OCI-LY7 (cell line): Measurements from ENCODE around the gene FAM161B. TPM values are rescaled to one million over a fixed set of nuclear protein-coding genes. Genes with fewer than 3 reads are reported as not detected.

Experiments used
- BruUV-seq: library from RNA; stranded (reverse); fragments of 400-500 nt; replicated peaks from 2 replicates; lab custom pipeline; 2021; lab: Mats Ljungman, UMichigan
- CTCF ChIA-PET: fragments of 300-600 bp; sonication (Branson Sonifier 250); formaldehyde crosslinking; loops from one replicate; lab custom pipeline; 2022; ENCODE audit warnings: antibody characterized with exemption; ENCODE audit not compliant: unreplicated experiment; lab: Charles Lee
- POLR2A ChIA-PET: fragments of 300-600 bp; sonication (Branson Sonifier 250); formaldehyde crosslinking; loops from one replicate; lab custom pipeline; 2022; ENCODE audit warnings: antibody characterized with exemption; lab: Charles Lee
- DNase-seq: peaks from one replicate; pipeline ENCODE4 v3.0.0-alpha.2; 2015; ENCODE audit warnings: low spot score
- H2AFZ ChIP-seq: fragments of 200-600 bp; sonication (generic), shearing (Covaris generic); 2 replicates; pipeline ENCODE4 v1.6.1; 2014; ENCODE audit warnings: mild to moderate bottlenecking, antibody characterized with exemption, low read length, moderate library complexity
- H3K27ac ChIP-seq: fragments of 200-600 bp; sonication (generic); 2 replicates; pipeline ENCODE4 v1.5.1; 2014; ENCODE audit warnings: mixed run types, low read depth, mild to moderate bottlenecking, moderate library complexity, low read length, inconsistent platforms; ENCODE audit not compliant: poor library complexity, severe bottlenecking
- H3K36me3 ChIP-seq: fragments of 200-600 bp; sonication (generic); 2 replicates; pipeline ENCODE4 v1.6.1; 2014; ENCODE audit warnings: mild to moderate bottlenecking, antibody characterized with exemption, low read length, moderate library complexity, mixed read lengths; ENCODE audit not compliant: insufficient read depth
- H3K4me1 ChIP-seq: fragments of 200-600 bp; sonication (generic); 2 replicates; pipeline ENCODE4 v1.5.1; 2014; ENCODE audit warnings: mild to moderate bottlenecking, low read length; ENCODE audit not compliant: insufficient read depth, poor library complexity, severe bottlenecking
- H3K4me2 ChIP-seq: fragments of 200-600 bp; sonication (generic); 2 replicates; pipeline ENCODE4 v1.6.1; 2014; ENCODE audit warnings: mild to moderate bottlenecking, low read length
- H3K4me3 ChIP-seq: fragments of 200-600 bp; sonication (generic); 2 replicates; pipeline ENCODE4 v1.5.1; 2014; ENCODE audit warnings: mild to moderate bottlenecking, low read depth, low read length; ENCODE audit not compliant: poor library complexity, severe bottlenecking
- H3K79me2 ChIP-seq: fragments of 200-600 bp; sonication (generic); 2 replicates; pipeline ENCODE4 v1.6.1; 2016; ENCODE audit warnings: low read depth, mild to moderate bottlenecking, low read length, moderate library complexity, mixed read lengths; ENCODE audit not compliant: insufficient read depth
- H3K9me2 ChIP-seq: fragments of 200-600 bp; sonication (generic); 2 replicates; pipeline ENCODE4 v1.6.1; 2016; ENCODE audit warnings: mild to moderate bottlenecking, low read length, mixed read lengths; ENCODE audit not compliant: insufficient read depth
- H3K9me3 ChIP-seq: fragments of 200-600 bp; sonication (generic); 2 replicates; pipeline ENCODE4 v1.6.1; 2014; ENCODE audit warnings: mild to moderate bottlenecking, mixed run types, low read length, mixed read lengths
- H4K20me1 ChIP-seq: fragments of 200-600 bp; sonication (generic); 2 replicates; pipeline ENCODE4 v1.6.1; 2014; ENCODE audit warnings: mild to moderate bottlenecking, antibody characterized with exemption, low read length, moderate library complexity, mixed read lengths; ENCODE audit not compliant: insufficient read depth
- EZH2phosphoT487 ChIP-seq: fragments of 200-600 bp; sonication (generic); IDR thresholded peaks from 2 replicates; pipeline ENCODE4 v1.6.1; 2018; ENCODE audit warnings: low read depth, borderline replicate concordance, mild to moderate bottlenecking, mixed run types, antibody characterized with exemption, low read length, moderate library complexity, mixed read lengths
- intact Hi-C: fragments of 100-400 bp; cut with micrococcal nuclease; formaldehyde crosslinking; loops from one replicate; pipeline ENCODE4 v1.10.0; 2022; ENCODE audit not compliant: unreplicated experiment
- total RNA-seq, 2 experiments: library from RNA; depleted of rRNA in 1 of 2; stranded (reverse); fragments of >200 nt in 1 of 2; shearing (Covaris generic) in 1 of 2; gene quantifications; 2 replicates each; pipeline ENCODE4 v1.2.3, GENCODE V29; 2014 to 2022
- TF ChIP-seq, protein P1 (sequence below): fragments of 200-600 bp; sonication (generic); conservative IDR thresholded peaks from 2 replicates; pipeline ENCODE4 v1.5.1; 2014; ENCODE audit warnings: mild to moderate bottlenecking, antibody characterized with exemption, low read length, moderate library complexity, mixed read lengths

Gene FAM161B
- total RNA-seq, 2 experiments from 2014 or later: 2.3 to 3.6 TPM

GRCh38 chr14:73916324-73916723, 33.6 kb downstream of the FAM161B start:
- H3K4me2 ChIP-seq: no peak overlapping the region
- peaks cover 74% of the 10 kb centered on the region for H3K36me3 ChIP-seq
- H3K9me3 ChIP-seq: no peaks in the 10 kb centered on the region
- H2AFZ ChIP-seq: no peak overlapping the region
- ChIA-PET POLR2A (interaction anchor here (0.6 kb wide), 1 partner anchor 71 kb away, joined by 4 read pairs; no protein-coding TSS in a partner anchor), CTCF (no interaction called here)
- DNase-seq: no peak
- H3K4me3 ChIP-seq: no peak overlapping the region
- H4K20me1 ChIP-seq: no peaks in the 10 kb centered on the region
- no peaks in the 10 kb centered on the region for H3K4me1 ChIP-seq
- H3K79me2 ChIP-seq: no peaks in the 10 kb centered on the region
- H3K27ac ChIP-seq: no peak overlapping the region
- no peaks in the 10 kb centered on the region for H3K9me2 ChIP-seq
- no peak for TF ChIP-seq EZH2phosphoT487
- TF ChIP-seq, protein P1, sequence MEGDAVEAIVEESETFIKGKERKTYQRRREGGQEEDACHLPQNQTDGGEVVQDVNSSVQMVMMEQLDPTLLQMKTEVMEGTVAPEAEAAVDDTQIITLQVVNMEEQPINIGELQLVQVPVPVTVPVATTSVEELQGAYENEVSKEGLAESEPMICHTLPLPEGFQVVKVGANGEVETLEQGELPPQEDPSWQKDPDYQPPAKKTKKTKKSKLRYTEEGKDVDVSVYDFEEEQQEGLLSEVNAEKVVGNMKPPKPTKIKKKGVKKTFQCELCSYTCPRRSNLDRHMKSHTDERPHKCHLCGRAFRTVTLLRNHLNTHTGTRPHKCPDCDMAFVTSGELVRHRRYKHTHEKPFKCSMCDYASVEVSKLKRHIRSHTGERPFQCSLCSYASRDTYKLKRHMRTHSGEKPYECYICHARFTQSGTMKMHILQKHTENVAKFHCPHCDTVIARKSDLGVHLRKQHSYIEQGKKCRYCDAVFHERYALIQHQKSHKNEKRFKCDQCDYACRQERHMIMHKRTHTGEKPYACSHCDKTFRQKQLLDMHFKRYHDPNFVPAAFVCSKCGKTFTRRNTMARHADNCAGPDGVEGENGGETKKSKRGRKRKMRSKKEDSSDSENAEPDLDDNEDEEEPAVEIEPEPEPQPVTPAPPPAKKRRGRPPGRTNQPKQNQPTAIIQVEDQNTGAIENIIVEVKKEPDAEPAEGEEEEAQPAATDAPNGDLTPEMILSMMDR: no peak
- BruUV-seq: no TSS peak
- intact Hi-C loops: no loop called here

DNA sequence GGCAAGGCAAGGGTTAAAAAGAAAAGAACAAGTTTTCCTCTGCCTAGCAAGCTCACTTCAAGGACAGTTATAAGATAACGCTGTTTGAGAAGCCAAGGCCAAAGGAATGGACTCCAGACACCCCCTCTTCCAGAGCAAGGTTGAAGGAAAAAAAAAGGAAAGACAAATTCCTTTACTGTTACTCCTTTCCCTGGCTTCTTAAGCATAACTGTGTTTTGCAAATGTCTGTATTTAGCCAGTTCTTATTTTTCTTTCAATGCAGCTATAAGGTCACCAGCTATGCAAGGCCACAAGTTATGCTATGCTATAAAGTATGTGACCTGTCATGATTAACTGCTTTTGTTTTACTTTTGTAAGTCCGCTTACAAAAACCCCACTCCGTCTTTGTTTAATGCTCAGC, 36.6 kb downstream of the FAM161B start:
- DNase-seq: no peak
- no peaks in the 10 kb centered on the region for H4K20me1 ChIP-seq
- H2AFZ ChIP-seq: no peak overlapping the region
- H3K9me3 ChIP-seq: no peaks in the 10 kb centered on the region
- TF ChIP-seq EZH2phosphoT487: no peak
- TF ChIP-seq, protein P1: no peak
- intact Hi-C loops: no loop called here
- CTCF ChIA-PET: interaction anchor here (0.5 kb wide), 1 partner anchor 230 kb away, joined by 3 read pairs; no protein-coding TSS in a partner anchor
- H3K27ac ChIP-seq: no peak overlapping the region
- H3K36me3 ChIP-seq: peaks cover 76% of the 10 kb centered on the region
- H3K4me1 ChIP-seq: no peaks in the 10 kb centered on the region
- POLR2A ChIA-PET: interaction anchor here (0.7 to 1.3 kb wide), 3 partner anchors 11 to 334 kb away, joined by 3 to 5 read pairs (median 4); no protein-coding TSS in a partner anchor
- BruUV-seq: no TSS peak
- no peaks in the 10 kb centered on the region for H3K79me2 ChIP-seq
- H3K4me2 ChIP-seq: no peak overlapping the region
- no peaks in the 10 kb centered on the region for H3K9me2 ChIP-seq
- H3K4me3 ChIP-seq: no peak overlapping the region

DNA sequence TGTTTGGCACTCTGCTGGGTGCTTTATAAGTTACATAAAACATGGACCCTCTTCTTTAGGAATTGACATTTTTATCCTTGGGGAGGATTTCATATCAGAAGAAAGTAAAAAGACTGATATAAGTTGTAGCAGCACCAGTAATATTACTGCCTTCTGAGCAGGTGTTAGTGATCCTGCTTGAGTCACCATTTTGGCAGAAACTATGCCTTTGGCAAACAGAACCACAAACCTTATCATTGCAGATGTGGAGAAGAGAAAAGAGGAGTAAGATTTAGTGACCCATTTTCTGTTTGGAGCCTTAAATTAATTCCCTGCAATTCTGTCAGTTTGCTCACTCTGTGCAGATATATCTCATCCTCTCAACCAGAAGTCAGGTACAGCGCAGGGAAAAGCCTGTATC, 40.2 kb downstream of the FAM161B start:
- Histone ChIP-seq H2AFZ (no peak overlapping the region), H3K4me1 (no peaks in the 10 kb centered on the region), H3K4me3 (no peak overlapping the region), H4K20me1 (no peaks in the 10 kb centered on the region), H3K36me3 (peaks cover 84% of the 10 kb centered on the region), H3K79me2 (no peaks in the 10 kb centered on the region), H3K9me3 (no peaks in the 10 kb centered on the region), H3K4me2 (no peak overlapping the region), H3K27ac (no peak overlapping the region), H3K9me2 (no peaks in the 10 kb centered on the region)
- TSS peak; percentile 7 for BruUV-seq
- intact Hi-C loops: no loop called here
- ChIA-PET CTCF (no interaction called here), POLR2A (no interaction called here)
- no peak for DNase-seq
- TF ChIP-seq EZH2phosphoT487: no peak
- TF ChIP-seq, protein P1: no peak
